GM19099 (cell line): ENCODE data around the gene AIP.
A peak's percentile ranks its signal among the peaks of the same experiment; 100 is the strongest.

Source experiments
- POLR2A ChIP-seq: IDR thresholded peaks from 3 replicates; pipeline ENCODE4 v1.6.1; 2011; ENCODE audit warnings: low read depth; ENCODE audit not compliant: insufficient read length; ENCODE audit errors: extremely low read depth

Gene AIP

GRCh38 chr11:67440229-67441097, 42.4 kb upstream of the AIP start:
- no peak for TF ChIP-seq POLR2A

- peak; percentile 17 for TF ChIP-seq POLR2A
These were observed 41.7 kb upstream of the AIP start for GRCh38 chr11:67441098-67441563.

- no peak for TF ChIP-seq POLR2A
These were observed 41.0 kb upstream of the AIP start for GRCh38 chr11:67441731-67442351.

DNA sequence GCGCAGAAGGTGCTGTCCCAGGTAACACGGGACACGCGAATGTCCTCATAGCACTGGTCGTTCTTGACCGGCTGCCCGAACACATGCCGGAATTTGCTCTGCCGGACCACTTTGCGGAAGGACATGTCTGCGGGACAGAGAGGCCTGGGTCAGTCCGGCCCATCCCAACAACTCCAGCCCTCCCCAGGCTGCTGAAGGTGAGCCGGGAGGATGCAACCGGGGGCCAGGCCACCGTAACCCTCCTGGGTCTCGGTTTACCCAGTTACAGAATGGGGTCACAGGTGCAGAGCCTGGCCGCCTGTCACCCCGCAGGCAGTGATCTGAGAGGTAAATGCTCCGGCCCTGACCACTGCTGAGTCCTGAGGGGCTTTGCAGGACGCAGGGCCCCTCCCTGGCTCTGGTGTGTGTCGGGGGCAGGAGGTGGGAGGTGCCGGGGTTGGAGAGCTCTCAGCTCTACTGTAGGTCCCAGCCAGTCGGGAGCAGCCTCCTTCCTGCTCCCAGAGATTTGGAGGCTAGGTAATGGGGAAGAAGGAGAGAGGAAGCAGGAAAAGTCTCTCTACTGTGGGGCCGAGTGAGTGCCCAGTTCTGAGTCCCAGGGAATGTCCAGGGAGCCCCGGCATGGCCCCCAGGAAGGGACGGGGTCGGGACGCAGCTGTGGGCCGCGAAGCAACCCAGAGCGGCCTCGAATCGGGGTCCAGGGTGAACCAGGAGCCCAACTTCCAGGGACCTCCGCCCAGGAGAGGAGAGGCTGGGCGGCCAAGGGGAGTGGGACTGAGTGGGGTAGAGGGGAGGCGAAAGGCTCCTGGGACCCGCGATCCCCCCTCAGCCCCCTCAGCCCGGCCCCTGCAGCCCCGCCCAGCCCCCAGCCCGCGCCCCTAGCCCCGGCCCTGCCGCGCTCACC, 40.1 kb upstream of the AIP start:
- TF ChIP-seq POLR2A = no peak

GRCh38 chr11:67445515-67445914, 37.3 kb upstream of the AIP start:
- TF ChIP-seq POLR2A = no peak

DNA sequence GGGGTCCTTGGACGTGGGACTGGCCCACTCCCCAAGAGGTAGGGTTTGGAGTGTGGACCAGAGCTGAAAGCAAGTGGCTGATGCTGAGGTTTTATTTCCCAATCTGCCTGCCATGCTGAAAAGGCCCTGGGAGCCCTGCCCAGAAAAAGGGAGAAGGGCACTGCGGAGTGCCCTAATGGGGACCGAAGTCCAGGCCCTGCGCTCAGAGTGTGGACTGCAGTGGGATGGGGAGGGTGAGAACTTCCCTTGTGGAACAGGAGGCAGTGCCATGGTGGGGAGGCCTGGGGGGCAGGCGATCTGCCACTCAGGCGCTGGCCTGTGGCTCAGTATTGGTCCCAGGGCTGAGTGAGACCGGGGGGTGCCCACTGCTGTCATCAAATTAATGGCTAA, 34.6 kb upstream of the AIP start:
- TF ChIP-seq POLR2A = no peak

DNA sequence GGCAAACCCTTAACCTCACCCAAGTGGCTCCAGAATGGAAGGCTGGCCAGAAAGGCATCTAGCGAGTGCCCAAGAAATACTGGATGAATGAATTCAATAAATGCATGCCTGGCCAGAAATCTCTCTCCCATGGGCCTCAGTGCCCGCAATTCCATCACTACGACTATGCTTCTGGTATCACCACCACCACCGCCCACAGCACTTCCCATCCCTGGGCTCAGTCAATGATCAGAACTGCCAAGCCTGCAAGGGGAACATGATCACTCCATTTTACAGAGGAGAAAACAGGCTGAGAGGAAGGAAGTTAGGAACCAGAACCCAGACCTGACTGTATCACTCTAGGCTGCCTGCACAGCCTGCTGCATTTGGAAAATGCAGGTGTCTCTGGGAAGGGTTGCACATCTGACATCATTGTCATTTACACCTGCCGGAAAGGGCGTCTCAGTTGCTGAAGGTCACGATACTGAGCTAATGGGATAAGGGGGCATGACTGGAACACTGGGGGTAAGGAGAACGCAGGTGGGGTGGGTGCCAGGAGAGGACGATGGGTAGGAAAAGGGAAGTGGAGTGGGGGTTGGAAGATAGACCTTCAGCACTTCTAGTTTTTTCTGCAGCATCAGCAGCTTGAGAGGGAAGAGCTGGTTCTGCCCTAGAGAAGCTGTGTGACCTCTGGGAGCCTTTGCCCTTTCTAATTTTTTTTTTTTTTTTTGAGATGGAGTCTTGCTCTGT, 33.5 kb upstream of the AIP start:
- no peak for TF ChIP-seq POLR2A

DNA sequence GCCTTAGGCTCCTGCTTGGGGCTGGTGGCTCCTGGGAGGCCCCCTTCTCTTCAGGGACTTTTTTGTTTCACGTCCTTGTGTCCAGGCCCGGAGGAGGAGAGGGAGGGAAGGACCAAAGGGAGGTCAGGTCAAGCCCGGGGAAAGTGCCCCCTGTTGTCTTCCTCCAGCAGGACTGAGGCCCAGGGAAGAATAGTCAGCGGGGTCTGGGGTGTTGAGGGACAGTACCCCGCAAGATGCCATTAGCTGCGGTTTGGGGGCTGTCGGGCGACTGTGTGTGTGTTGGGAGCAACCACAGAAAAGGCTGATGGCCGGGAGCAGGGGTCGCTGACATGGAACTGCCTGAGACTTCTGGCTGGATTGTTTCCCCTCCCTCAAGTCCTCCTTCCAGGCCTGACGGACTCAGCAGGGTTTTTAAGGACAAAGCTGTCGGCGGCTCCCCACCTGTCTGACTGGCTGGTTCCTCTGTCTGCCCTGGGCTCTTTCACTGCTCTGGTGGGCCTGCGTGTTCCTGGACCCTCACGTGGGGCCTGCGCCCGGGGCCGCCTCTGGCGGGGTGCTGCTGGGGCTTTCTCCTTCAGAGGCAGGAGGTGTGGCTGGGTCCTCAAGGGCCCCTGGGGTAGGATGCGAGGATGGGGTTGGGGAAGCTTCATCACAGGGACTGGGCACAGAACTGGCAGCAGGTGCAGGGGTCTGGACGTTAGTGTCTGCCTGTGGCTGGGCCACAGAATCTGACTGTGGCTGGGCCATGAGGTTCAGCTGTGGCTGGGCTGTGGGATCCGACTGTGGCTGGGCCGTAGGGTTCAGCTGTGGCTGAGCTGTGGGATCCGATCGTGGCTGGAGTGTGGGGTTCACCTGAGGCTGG, 31.8 kb upstream of the AIP start:
- no peak for TF ChIP-seq POLR2A

DNA sequence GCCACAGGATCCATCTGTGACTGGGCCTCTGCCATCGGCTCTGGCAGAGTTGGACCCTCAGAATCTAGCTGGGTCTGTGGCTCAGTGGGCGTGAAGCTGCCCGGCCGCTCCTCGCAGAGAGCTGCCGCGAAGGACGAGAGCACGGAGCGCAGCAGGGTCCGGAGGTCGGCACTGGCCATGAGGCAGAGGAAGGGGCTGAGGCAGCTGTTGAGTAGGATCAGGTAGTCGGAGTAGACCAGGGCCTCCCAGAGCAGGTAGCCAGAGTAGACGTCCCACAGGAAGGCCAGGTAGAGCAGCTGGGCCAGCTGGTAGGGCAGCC, 31.2 kb upstream of the AIP start:
- no peak for TF ChIP-seq POLR2A

GRCh38 chr11:67452141-67452952, 30.5 kb upstream of the AIP start, which contains the start of gene GPR152:
TSS of gene GPR152 (minus strand) at chr11:67452729. CDS start at chr11:67452724, 5 bp downstream.
- no peak for TF ChIP-seq POLR2A

DNA sequence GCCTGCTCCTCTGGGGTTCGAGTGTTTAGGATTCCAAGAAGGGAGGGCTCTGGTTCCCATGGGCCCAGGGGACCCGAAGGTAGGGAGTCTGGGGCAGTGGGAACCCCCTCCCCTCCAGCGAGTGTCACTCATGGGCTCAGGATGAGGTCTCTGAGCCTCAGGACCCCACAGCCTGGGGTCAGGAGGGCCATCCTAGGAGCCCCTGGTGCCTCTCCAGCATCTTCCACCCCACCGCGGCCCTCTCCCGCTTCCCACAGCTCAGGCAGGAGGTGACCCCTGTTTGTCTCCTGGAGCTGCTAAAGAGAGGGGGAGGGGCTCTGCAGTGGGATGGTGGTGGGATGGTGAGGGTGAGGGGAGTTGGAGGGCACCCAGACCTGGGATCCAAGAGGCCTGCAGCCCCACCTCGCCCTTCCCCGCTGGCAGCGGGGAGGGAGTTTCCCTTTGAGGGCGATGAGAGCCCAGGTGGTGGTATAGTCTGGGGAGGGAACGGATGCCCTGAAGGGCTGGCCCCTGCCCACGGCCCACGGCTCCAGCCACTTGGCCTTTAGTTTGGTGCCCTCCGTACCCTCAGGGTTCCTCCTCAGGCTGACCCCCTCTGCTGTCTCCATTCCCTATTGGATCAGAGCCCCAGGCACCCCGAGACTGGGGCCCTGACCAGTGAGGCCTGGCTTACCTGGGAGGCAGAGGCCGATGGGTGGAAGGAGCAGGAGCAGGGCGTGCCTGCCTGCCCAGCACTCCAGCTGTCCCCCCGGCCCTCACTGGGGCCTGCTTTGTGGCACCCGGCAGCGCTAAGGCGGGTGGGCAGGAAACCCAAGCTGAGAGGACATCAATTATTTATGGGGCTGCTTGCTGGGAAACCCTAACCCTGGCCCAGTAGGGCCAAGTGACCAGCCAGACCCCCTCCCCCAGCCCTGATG, 28.8 kb upstream of the AIP start:
- TF ChIP-seq POLR2A = no peak

GRCh38 chr11:67455054-67455453, 27.8 kb upstream of the AIP start, which contains the start of gene CABP4:
TSS of gene CABP4 (plus strand) at chr11:67455354. CDS start at chr11:67455424, 70 bp downstream.
- no peak for TF ChIP-seq POLR2A
